OCI-LY1 (cell line): ENCODE results near the gene SORBS1.

Source experiments
- H2AFZ ChIP-seq: fragments of 200-600 bp; sonication (generic), shearing (Covaris generic); 2 replicates; pipeline ENCODE4 v1.6.0; 2014; ENCODE audit warnings: antibody characterized with exemption, mild to moderate bottlenecking, low read length
- H3F3A ChIP-seq: fragments of 200-600 bp; sonication (generic), shearing (Covaris generic); 2 replicates; pipeline ENCODE4 v1.6.0; 2014; ENCODE audit warnings: mild to moderate bottlenecking, antibody characterized with exemption, low read length, moderate library complexity; ENCODE audit not compliant: insufficient read depth
- H3K27ac ChIP-seq: fragments of 200-600 bp; sonication (generic); 2 replicates; pipeline ENCODE4 v1.5.1; 2014; ENCODE audit warnings: low read length, mixed run types, mild to moderate bottlenecking, low read depth; ENCODE audit not compliant: poor library complexity, severe bottlenecking
- H3K27me3 ChIP-seq: fragments of 200-600 bp; sonication (generic); 2 replicates; pipeline ENCODE4 v1.6.0; 2014; ENCODE audit warnings: antibody characterized with exemption, mild to moderate bottlenecking, low read length, moderate library complexity; ENCODE audit not compliant: insufficient read depth
- H3K36me3 ChIP-seq: fragments of 200-600 bp; sonication (generic); 2 replicates; pipeline ENCODE4 v1.6.1; 2014; ENCODE audit warnings: mild to moderate bottlenecking, antibody characterized with exemption, low read length, moderate library complexity, mixed read lengths; ENCODE audit not compliant: insufficient read depth
- H3K4me1 ChIP-seq: fragments of 200-600 bp; sonication (generic); 2 replicates; pipeline ENCODE4 v1.5.1; 2014; ENCODE audit warnings: mild to moderate bottlenecking, low read length, moderate library complexity; ENCODE audit not compliant: insufficient read depth, severe bottlenecking
- H3K4me2 ChIP-seq: fragments of 200-600 bp; sonication (generic), shearing (Covaris generic); 2 replicates; pipeline ENCODE4 v1.6.1; 2014; ENCODE audit warnings: low read length
- H3K4me3 ChIP-seq: fragments of 200-600 bp; sonication (generic); 2 replicates; pipeline ENCODE4 v1.5.1; 2014; ENCODE audit warnings: low read length, low read depth, mild to moderate bottlenecking, mixed read lengths; ENCODE audit not compliant: poor library complexity, severe bottlenecking
- H3K79me2 ChIP-seq: fragments of 200-600 bp; shearing (Covaris generic); 2 replicates; pipeline ENCODE4 v1.6.1; 2016; ENCODE audit warnings: mixed run types, low read length, mixed read lengths; ENCODE audit not compliant: insufficient read depth
- H3K9ac ChIP-seq: fragments of 200-600 bp; sonication (generic), shearing (Covaris generic); 2 replicates; pipeline ENCODE4 v1.6.1; 2014; ENCODE audit warnings: mild to moderate bottlenecking, low read length, mixed read lengths
- H3K9me2 ChIP-seq: fragments of 200-600 bp; sonication (generic), shearing (Covaris generic); 2 replicates; pipeline ENCODE4 v1.6.1; 2014; ENCODE audit warnings: low read depth, mild to moderate bottlenecking, low read length, mixed read lengths
- H3K9me3 ChIP-seq: fragments of 200-600 bp; shearing (Covaris generic); 2 replicates; pipeline ENCODE4 v1.6.1; 2014; ENCODE audit warnings: low read length, mixed read lengths
- H4K20me1 ChIP-seq: fragments of 200-600 bp; sonication (generic), shearing (Covaris generic); 2 replicates; pipeline ENCODE4 v1.6.0; 2016; ENCODE audit warnings: mild to moderate bottlenecking, low read length; ENCODE audit not compliant: insufficient read depth
- EZH2 ChIP-seq: fragments of 200-600 bp; sonication (generic), shearing (Covaris generic); IDR thresholded peaks from 2 replicates; pipeline ENCODE4 v1.8.0; 2017; ENCODE audit warnings: borderline replicate concordance, mixed run types, mild to moderate bottlenecking, antibody characterized with exemption, low read length, moderate library complexity, mixed read lengths
- TF ChIP-seq, protein P1 (sequence below): fragments of 200-600 bp; sonication (generic), shearing (Covaris generic); IDR thresholded peaks from 2 replicates; pipeline ENCODE4 v1.5.1; 2017; ENCODE audit warnings: mild to moderate bottlenecking, antibody characterized with exemption, low read length, moderate library complexity, mixed read lengths

Gene SORBS1

DNA sequence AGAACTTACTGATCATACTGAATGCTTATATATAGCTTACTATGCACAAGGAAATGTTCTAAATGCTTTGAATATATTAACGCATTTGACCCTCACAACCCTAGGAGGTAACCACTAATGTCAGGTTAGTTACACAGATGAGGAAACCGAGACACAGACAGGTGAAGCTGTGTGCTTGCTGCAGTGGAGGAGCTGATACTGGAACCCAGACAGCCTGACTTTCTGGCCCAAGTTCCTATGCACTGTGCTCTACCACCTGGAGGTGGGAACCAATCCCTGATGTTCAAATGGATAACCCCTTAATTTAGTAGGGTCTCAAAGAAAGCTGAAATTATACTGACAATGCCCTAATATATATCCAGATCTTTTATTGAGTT is 119.6 kb downstream of the SORBS1 start:
- no peaks in the 10 kb centered on the region for H3K4me1 ChIP-seq

DNA sequence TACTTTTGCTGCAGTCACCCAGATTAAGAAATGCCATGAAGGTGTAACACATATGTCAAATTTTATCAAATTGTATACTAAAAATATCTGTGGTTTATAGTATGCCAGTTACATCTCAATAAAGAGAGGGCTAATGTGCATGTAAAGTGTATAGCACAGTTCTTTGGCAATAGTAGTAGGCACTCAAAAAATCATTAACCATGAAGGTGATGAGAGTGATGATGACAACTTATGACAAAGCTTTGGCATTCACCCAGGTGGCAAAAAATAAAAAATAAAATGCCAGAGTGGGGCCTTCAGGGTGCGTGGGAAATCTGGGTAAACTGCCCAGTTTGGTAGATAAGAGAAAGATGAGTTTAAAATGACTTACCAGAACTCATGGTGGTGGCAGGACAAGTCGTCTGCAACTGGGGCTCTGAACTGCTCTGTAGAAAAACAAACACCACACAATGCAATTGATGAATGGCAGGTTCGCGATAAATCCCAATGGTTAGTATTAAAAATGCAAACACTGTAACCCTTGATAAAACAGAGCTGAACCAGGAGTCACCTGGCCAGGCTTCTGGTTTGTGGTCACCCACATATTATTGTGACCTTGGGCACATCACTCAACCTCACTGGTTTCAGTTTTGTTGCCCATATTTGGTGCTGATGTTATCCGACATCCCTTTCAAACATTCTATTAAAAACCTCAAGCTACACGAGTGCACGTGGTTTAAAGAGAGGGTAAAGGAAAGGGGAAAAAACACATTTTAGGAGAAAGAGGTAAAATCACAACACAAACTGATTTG is 120.2 kb downstream of the SORBS1 start:
- TF ChIP-seq, protein P1, sequence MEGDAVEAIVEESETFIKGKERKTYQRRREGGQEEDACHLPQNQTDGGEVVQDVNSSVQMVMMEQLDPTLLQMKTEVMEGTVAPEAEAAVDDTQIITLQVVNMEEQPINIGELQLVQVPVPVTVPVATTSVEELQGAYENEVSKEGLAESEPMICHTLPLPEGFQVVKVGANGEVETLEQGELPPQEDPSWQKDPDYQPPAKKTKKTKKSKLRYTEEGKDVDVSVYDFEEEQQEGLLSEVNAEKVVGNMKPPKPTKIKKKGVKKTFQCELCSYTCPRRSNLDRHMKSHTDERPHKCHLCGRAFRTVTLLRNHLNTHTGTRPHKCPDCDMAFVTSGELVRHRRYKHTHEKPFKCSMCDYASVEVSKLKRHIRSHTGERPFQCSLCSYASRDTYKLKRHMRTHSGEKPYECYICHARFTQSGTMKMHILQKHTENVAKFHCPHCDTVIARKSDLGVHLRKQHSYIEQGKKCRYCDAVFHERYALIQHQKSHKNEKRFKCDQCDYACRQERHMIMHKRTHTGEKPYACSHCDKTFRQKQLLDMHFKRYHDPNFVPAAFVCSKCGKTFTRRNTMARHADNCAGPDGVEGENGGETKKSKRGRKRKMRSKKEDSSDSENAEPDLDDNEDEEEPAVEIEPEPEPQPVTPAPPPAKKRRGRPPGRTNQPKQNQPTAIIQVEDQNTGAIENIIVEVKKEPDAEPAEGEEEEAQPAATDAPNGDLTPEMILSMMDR = no peak
- no peak for TF ChIP-seq EZH2
- Histone ChIP-seq H3K27ac (no peak overlapping the region), H3K9ac (no peak overlapping the region), H3K27me3 (no peaks in the 10 kb centered on the region), H3K36me3 (no peaks in the 10 kb centered on the region), H3F3A (no peaks in the 10 kb centered on the region), H2AFZ (no peak overlapping the region), H3K9me3 (no peaks in the 10 kb centered on the region), H3K79me2 (no peaks in the 10 kb centered on the region), H3K4me2 (no peak overlapping the region), H3K4me1 (no peaks in the 10 kb centered on the region), H4K20me1 (no peaks in the 10 kb centered on the region), H3K9me2 (no peaks in the 10 kb centered on the region), H3K4me3 (no peak overlapping the region)

More for the DNA sequence above, 119.6 kb downstream of the SORBS1 start:
- Histone ChIP-seq H3K4me2 (no peak overlapping the region), H2AFZ (no peak overlapping the region), H3K27me3 (no peaks in the 10 kb centered on the region), H3K9ac (no peak overlapping the region), H3K27ac (no peak overlapping the region), H3K9me3 (no peaks in the 10 kb centered on the region), H3K36me3 (no peaks in the 10 kb centered on the region), H4K20me1 (no peaks in the 10 kb centered on the region), H3K79me2 (no peaks in the 10 kb centered on the region), H3F3A (no peaks in the 10 kb centered on the region), H3K9me2 (no peaks in the 10 kb centered on the region), H3K4me3 (no peak overlapping the region)
- no peak for TF ChIP-seq EZH2
- TF ChIP-seq, protein P1 = no peak

- Histone ChIP-seq H2AFZ (no peak overlapping the region), H3K9me3 (no peaks in the 10 kb centered on the region), H3K9ac (no peak overlapping the region), H3K4me3 (no peak overlapping the region), H3K27ac (no peak overlapping the region), H3K36me3 (no peaks in the 10 kb centered on the region), H3K4me1 (no peaks in the 10 kb centered on the region), H4K20me1 (no peaks in the 10 kb centered on the region), H3K27me3 (no peaks in the 10 kb centered on the region), H3K9me2 (no peaks in the 10 kb centered on the region), H3F3A (no peaks in the 10 kb centered on the region), H3K4me2 (no peak overlapping the region), H3K79me2 (no peaks in the 10 kb centered on the region)
- TF ChIP-seq, protein P1 = no peak
- TF ChIP-seq EZH2 = no peak
Measured at GRCh38 chr10:95440038-95440725, 121.0 kb downstream of the SORBS1 start.
